NCI-H2029 (cell line): ENCODE data around the gene ERBIN.
"Not testable (repeated sequence)": the region's sequence is repeated elsewhere in the genome, so short reads cannot be mapped to it uniquely, and the experiment has no call there.

Experiments
- DNase-seq: peaks from one replicate; lab custom pipeline; 2025; lab: John Stamatoyannopoulos, UW

Gene ERBIN

GRCh38 chr5:65961633-65962032, 35.3 kb downstream of the ERBIN start:
- no peak for DNase-seq

- DNase-seq = no peak
Measured at GRCh38 chr5:65967288-65968066, 41.1 kb downstream of the ERBIN start.

GRCh38 chr5:65969539-65970393, 43.4 kb downstream of the ERBIN start:
- no peak for DNase-seq

GRCh38 chr5:65970481-65971367, 44.3 kb downstream of the ERBIN start:
- DNase-seq = no peak

GRCh38 chr5:65971643-65972042, 45.3 kb downstream of the ERBIN start:
- no peak for DNase-seq

- DNase-seq = not testable (repeated sequence)
Measured at GRCh38 chr5:65972896-65973295, 46.5 kb downstream of the ERBIN start.

- DNase-seq = no peak
Measured at GRCh38 chr5:65978251-65978650, 51.9 kb downstream of the ERBIN start.

GRCh38 chr5:65981548-65981947, 55.2 kb downstream of the ERBIN start:
- DNase-seq = no peak

- DNase-seq = no peak
Measured at GRCh38 chr5:65981969-65982619, 55.7 kb downstream of the ERBIN start.

- DNase-seq = no peak
Measured at GRCh38 chr5:65982635-65983034, 56.3 kb downstream of the ERBIN start.

- DNase-seq = no peak
Measured at GRCh38 chr5:65984098-65984885, 57.9 kb downstream of the ERBIN start.

- DNase-seq = no peak
Measured at GRCh38 chr5:65986050-65986451, 59.7 kb downstream of the ERBIN start.

GRCh38 chr5:65986796-65987195, 60.4 kb downstream of the ERBIN start:
- peak; percentile 12 for DNase-seq

- no peak for DNase-seq
Measured at GRCh38 chr5:65987982-65988381, 61.6 kb downstream of the ERBIN start.

GRCh38 chr5:65989158-65989557, 62.8 kb downstream of the ERBIN start:
- no peak for DNase-seq

GRCh38 chr5:65992630-65993029, 66.3 kb downstream of the ERBIN start:
- no peak for DNase-seq

- no peak for DNase-seq
Measured at GRCh38 chr5:65994117-65994786, 67.9 kb downstream of the ERBIN start.

- no peak for DNase-seq
Measured at GRCh38 chr5:65999061-65999723, 72.8 kb downstream of the ERBIN start.

- DNase-seq = no peak
Measured at GRCh38 chr5:66001952-66002351, 75.6 kb downstream of the ERBIN start.

- DNase-seq = no peak
Measured at GRCh38 chr5:66002415-66002814, 76.0 kb downstream of the ERBIN start.
